CD4-positive, alpha-beta T cell treated with Interleukin-12 subunit alpha and Interleukin-12 subunit beta, for 1 hour (primary cell): ENCODE results near the gene PTPRM.
A peak's percentile ranks its signal among the peaks of the same experiment; 100 is the strongest.
"Not testable (repeated sequence)": the region's sequence is repeated elsewhere in the genome, so short reads cannot be mapped to it uniquely, and the experiment has no call there.

ENCODE experiments used
- DNase-seq: peaks from one replicate; pipeline ENCODE4 v3.0.0-alpha.2; 2020

The PTPRM gene

GRCh38 chr18:8018701-8019331 is 451.7 kb downstream of the PTPRM start:
- no peak for DNase-seq

GRCh38 chr18:8019600-8019999 is 452.5 kb downstream of the PTPRM start:
- DNase-seq, result no peak

GRCh38 chr18:8020132-8020846 is 453.2 kb downstream of the PTPRM start:
- DNase-seq, result no peak

GRCh38 chr18:8029061-8029460 is 461.9 kb downstream of the PTPRM start:
- no peak for DNase-seq

GRCh38 chr18:8029731-8030130 is 462.6 kb downstream of the PTPRM start:
- no peak for DNase-seq

- DNase-seq, result no peak
Measured at GRCh38 chr18:8030201-8030600, 463.1 kb downstream of the PTPRM start.

GRCh38 chr18:8031496-8031895 is 464.4 kb downstream of the PTPRM start:
- DNase-seq, result no peak

- DNase-seq, result no peak
Measured at GRCh38 chr18:8034674-8035073, 467.6 kb downstream of the PTPRM start.

GRCh38 chr18:8036551-8036950 is 469.4 kb downstream of the PTPRM start:
- DNase-seq, result no peak

- no peak for DNase-seq
Measured at GRCh38 chr18:8037296-8037695, 470.2 kb downstream of the PTPRM start.

- DNase-seq, result no peak
Measured at GRCh38 chr18:8040021-8040420, 472.9 kb downstream of the PTPRM start.

- no peak for DNase-seq
Measured at GRCh38 chr18:8041526-8042111, 474.5 kb downstream of the PTPRM start.

- DNase-seq, result no peak
Measured at GRCh38 chr18:8044004-8044403, 476.9 kb downstream of the PTPRM start.

GRCh38 chr18:8045160-8045883 is 478.2 kb downstream of the PTPRM start:
- DNase-seq, result no peak

GRCh38 chr18:8045884-8046281 is 478.8 kb downstream of the PTPRM start:
- peak; percentile 22 for DNase-seq

- no peak for DNase-seq
Measured at GRCh38 chr18:8046441-8046840, 479.3 kb downstream of the PTPRM start.

- DNase-seq, result no peak
Measured at GRCh38 chr18:8049147-8049546, 482.0 kb downstream of the PTPRM start.

GRCh38 chr18:8050616-8051329 is 483.7 kb downstream of the PTPRM start:
- DNase-seq, result no peak

- no peak for DNase-seq
Measured at GRCh38 chr18:8051453-8051852, 484.3 kb downstream of the PTPRM start.

GRCh38 chr18:8052237-8052701 is 485.2 kb downstream of the PTPRM start:
- peak; percentile 31 for DNase-seq

- no peak for DNase-seq
Measured at GRCh38 chr18:8056723-8057122, 489.6 kb downstream of the PTPRM start.

- DNase-seq, result not testable (repeated sequence)
Measured at GRCh38 chr18:8063152-8063551, 496.0 kb downstream of the PTPRM start.

GRCh38 chr18:8063733-8064132 is 496.6 kb downstream of the PTPRM start:
- DNase-seq, result no peak
